NCI-H1092 treated with DMSO at 0.1 percent for 48 hours (cell line): ENCODE measurements around the gene LARGE1.
"Not testable (repeated sequence)": the region's sequence is repeated elsewhere in the genome, so short reads cannot be mapped to it uniquely, and the experiment has no call there.

Experiments used
- DNase-seq: peaks from one replicate; lab custom pipeline; 2025; lab: John Stamatoyannopoulos, UW

LARGE1 gene

DNA sequence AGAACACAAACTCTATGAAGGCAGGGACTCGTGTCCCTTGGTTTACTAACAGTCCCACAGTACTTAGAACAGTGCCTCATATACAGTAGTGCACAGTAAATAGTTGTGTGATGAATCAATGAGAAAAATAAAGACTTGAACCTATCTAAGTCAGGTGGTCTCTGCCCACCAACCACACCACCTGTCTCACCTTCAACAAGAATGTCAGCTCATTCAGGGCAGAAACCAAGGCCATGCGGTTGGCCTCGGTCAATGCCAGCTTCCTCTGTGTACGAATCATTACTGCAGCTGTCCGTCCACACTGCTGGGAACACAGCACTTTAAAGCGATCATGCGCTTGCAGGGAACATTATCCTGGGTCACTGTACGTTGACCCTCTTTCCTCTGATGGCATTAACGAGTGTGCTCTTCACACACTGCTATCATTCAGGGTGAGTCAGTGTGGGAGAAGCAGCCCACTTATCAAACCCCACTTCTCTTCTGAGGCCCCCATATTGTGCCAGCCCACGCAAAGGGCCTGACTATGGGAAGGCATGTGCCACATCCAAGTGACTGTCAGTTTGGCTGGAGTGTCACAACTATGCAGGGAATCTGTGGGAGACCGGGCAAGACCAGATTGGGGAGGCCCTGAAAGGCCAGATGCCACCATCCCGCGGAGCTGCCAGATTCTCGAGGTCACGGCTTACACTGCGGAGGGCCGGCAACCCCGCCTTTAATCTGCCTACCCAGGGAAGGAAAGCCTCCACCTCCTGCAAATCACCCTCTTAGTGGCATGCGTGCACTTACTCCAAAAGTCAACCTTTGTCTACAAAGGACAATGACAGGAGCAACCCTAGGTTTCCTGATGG, 36.1 kb downstream of the LARGE1 start:
- no peak for DNase-seq

- DNase-seq = no peak
Observed at GRCh38 chr22:33883561-33883960, 36.7 kb downstream of the LARGE1 start.

- no peak for DNase-seq
Observed at GRCh38 chr22:33882991-33883390, 37.3 kb downstream of the LARGE1 start.

DNA sequence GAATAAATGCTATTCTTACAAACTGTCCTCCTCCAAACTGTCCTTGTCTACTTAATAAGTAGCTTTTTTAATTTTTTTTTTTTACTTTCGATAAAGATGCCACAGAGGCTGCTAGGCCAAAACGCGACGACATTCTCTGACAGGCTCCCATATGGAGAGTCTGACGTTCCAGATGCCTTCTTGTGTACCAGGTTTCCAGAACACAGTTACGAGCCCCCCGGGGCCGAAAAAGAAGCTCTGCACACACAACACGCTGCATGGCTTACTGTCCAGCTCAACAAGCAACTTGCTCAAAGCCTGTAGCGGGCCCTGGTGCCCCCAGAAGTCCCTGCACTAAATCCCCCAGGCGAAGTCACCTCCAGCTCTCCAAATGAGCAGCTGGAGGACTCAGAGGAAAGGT, 39.3 kb downstream of the LARGE1 start:
- no peak for DNase-seq

DNA sequence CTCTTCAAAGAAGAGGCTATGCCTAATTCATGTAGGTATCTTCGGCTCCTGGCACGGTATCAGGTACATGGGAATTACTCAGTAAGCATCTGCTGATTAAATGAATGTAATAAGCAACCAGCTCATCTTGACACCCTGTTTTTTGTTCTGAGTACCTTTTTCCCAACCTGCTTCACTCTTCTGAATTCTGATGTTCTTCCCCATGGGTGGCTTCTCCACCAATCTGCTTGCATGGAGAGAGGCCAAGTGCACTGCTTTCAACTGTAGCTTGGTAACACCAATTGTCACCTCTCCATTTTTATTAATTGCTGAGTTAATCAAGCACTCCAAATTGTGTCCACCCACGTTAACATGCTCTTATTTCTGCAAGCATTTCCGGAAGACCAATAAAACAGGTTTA, 40.5 kb downstream of the LARGE1 start:
- no peak for DNase-seq

GRCh38 chr22:33875316-33875715, 45.0 kb downstream of the LARGE1 start:
- DNase-seq = no peak

DNA sequence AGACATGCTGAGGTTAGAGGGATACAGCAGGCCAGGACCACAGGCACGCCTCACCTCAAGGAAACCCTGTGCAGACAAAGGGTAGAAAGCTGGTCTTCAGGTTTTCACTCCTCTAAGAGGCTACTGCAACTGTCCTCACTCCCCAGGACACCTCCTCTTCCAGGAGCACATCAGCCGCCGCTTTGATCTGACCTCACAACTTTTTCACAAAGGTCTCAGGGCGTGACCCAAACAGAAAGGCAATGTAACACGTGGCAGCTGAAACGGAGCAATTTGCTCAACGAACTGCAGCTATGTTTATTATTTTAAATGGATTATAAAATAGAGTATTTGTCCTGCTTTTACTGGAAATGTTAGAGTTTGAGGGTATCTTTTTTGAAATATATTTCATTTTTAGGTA, 46.1 kb downstream of the LARGE1 start:
- no peak for DNase-seq

GRCh38 chr22:33873666-33874065, 46.6 kb downstream of the LARGE1 start:
- no peak for DNase-seq

DNA sequence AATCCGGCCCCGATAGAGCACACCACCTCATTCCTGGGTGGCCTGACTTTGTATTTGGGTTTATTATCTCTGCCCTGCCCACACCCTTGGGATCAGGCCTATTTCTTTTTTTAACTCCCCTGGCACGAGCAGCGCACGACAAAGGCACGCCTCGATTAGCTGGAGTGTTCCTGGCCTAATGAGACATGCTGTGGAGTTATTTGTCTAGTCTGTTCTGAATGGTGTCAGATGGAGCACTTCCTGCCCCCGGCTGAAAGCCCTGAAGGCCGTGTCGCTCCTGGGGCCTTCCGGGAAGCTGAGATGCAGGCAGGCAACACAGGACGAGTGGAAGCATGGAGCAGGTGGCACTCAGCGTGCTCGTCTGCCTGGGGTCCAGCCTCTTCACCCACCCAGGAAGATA, 47.1 kb downstream of the LARGE1 start:
- DNase-seq = no peak

DNA sequence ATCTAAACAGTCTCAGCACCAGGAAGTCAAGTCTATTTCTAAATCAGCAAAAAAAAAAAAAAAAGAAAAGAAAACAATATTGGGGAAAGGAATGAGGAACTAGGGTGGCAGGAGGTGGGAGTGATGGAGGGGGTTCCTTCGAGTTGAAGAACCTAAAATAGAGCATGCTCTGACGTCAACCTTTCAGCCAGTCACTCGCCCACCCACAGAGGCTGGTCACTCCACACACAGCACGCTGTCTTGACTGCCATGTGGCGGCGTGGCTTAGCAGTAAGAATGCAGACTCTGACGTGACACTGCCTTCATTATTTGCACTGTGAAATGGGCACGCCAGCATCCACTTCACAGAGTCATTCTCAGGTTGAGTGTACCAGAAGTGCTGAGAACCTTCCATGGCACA, 48.3 kb downstream of the LARGE1 start:
- no peak for DNase-seq

DNA sequence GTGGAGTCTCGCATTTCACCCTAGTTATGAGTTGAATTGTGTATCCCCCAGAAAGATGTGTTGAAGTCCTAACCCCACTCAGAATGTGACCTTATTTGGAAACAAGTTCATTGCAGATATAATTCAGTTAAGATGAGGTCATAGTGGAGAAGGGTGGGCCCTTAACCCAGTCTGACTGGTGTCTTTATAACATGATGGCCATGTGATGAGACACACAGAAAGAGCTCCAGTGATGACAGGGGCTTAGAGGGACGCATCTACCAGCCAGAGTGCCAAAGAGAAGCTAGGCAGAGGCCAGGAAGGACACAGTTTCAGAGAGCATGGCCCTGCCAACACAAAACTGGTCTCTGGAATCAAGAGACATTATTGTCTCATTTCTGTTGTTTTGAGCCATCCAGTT, 50.3 kb downstream of the LARGE1 start:
- no peak for DNase-seq

GRCh38 chr22:33867971-33868370, 52.3 kb downstream of the LARGE1 start:
- no peak for DNase-seq

DNA sequence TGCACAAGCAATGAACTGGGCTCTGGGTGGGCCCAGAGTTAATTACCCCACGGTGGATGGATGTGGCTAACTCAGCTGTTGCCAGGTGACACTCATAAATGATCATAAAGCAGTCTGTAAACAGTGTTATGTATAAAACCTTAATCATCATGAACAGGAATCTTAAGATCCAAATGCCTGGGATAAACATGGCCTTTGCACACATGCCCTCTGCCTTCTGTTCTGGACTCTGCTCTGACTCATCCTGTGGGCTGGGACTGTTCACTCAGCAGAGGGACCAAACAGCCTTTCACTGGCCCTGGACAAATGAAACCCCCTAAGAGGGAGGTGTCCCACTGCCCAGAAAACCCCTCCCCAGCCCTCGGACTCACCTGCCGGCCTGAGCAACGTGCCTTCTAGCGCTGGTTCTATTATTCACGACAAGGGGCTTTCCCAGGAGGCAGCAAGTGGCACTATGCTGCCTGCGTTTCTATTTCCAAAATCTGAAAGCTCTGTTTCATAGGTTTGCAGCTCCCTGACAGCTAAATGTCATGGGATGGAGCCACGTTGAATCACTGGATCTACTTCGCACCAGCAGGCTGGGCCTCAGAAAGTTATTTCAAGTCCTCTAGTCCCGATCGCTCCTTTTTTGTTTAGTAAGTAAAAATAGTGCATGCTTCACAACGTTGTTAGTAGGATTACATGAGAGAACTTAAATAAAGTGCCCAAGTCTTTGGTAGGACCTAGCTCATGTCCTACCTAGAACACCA, 53.0 kb downstream of the LARGE1 start:
- DNase-seq = no peak

- no peak for DNase-seq
Observed at GRCh38 chr22:33866511-33866910, 53.8 kb downstream of the LARGE1 start.

GRCh38 chr22:33865996-33866395, 54.3 kb downstream of the LARGE1 start:
- DNase-seq = no peak

GRCh38 chr22:33865248-33865647, 55.0 kb downstream of the LARGE1 start:
- no peak for DNase-seq

GRCh38 chr22:33864723-33865130, 55.5 kb downstream of the LARGE1 start:
- DNase-seq = no peak

GRCh38 chr22:33861216-33861875, 58.9 kb downstream of the LARGE1 start:
- no peak for DNase-seq

DNA sequence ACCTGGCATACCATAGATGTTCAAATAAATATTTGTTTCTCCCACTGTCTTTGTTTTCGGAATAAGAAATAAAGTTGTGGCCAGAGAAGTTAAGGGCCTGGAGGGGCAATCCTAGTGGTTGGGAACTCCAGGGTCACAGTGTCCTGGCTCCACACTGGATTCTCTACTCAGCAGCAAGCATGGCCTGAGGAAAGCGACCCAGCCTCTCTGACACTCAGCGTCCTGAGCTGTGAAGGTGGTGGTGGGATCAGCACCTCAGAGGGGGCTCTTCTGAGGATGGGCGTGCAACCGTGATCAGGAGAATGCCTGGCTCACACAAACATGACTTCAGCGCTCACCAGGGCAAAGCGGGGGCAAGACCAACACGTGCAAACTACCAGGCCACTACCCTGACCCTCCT, 59.9 kb downstream of the LARGE1 start:
- no peak for DNase-seq

GRCh38 chr22:33859311-33859710, 61.0 kb downstream of the LARGE1 start:
- no peak for DNase-seq

DNA sequence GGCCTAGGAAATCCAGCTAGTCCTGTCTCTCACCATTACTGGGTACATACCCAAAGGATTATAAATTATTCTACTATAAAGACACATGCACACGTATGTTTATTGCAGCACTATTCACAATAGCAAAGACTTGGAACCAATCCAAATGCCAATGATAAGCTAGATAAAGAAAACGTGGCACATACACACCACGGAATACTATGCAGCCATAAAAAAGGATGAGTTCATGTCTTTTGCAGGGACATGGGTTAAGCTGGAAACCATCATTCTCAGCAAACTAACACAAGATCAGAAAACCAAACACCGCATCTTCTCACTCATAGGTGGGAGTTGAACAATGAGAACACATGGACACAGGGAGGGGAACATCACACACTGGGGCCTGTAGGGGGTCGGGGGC, 61.6 kb downstream of the LARGE1 start:
- not testable (repeated sequence) for DNase-seq

DNA sequence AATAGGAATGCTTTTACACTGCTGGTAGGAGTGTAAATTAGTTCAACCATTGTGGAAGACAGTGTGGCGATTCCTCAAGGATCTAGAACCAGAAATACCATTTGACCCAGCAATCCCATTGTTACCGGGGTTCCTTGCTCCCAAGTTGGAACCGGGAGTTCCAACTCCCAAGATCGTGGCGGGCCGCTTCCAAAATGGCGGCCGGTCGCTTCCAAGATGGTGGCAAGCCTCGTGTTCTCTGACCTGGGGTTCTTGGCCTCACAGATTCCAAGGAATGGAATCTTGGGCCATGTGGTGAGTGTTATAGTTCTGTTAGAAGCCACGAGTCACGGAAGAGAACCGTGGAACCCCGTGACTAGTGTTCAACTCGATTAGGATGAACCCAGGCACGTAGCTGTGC, 62.5 kb downstream of the LARGE1 start:
- not testable (repeated sequence) for DNase-seq

- DNase-seq = no peak
Observed at GRCh38 chr22:33854724-33855123, 65.6 kb downstream of the LARGE1 start.
